Neural progenitor cell (in vitro differentiated cells): ENCODE results near the gene TSSC4. TPM values are rescaled to one million over a fixed set of nuclear protein-coding genes. Genes with fewer than 3 reads are reported as not detected.

Experiments used
- DNase-seq: peaks from one replicate; pipeline ENCODE4 v3.0.0-alpha.2; 2016; ENCODE audit warnings: low spot score
- H2AFZ ChIP-seq: fragments of 200-600 bp; sonication (generic); replicated peaks from 2 replicates; pipeline ENCODE4 v1.6.1; 2016; ENCODE audit warnings: antibody characterized with exemption
- H3F3A ChIP-seq: fragments of 200-600 bp; sonication (generic); 2 replicates; pipeline ENCODE4 v1.6.1; 2016; ENCODE audit warnings: antibody characterized with exemption, low read depth
- H3K27ac ChIP-seq: fragments of 200-600 bp; sonication (generic); 2 replicates; pipeline ENCODE4 v1.5.1; 2016; ENCODE audit warnings: mild to moderate bottlenecking
- H3K27me3 ChIP-seq: fragments of 200-600 bp; sonication (generic); 2 replicates; pipeline ENCODE4 v1.6.1; 2016; ENCODE audit warnings: mild to moderate bottlenecking, moderate library complexity
- H3K36me3 ChIP-seq: fragments of 200-600 bp; sonication (generic); 2 replicates; pipeline ENCODE4 v1.5.1; 2016
- H3K4me1 ChIP-seq: fragments of 200-600 bp; sonication (generic); 2 replicates; pipeline ENCODE4 v1.6.1; 2016; ENCODE audit warnings: mixed run types
- H3K4me2 ChIP-seq: fragments of 200-600 bp; sonication (generic); 2 replicates; pipeline ENCODE4 v1.6.1; 2016
- H3K4me3 ChIP-seq: fragments of 200-600 bp; sonication (generic); 2 replicates; pipeline ENCODE4 v1.5.1; 2016
- H3K79me2 ChIP-seq: fragments of 200-600 bp; sonication (generic); 2 replicates; pipeline ENCODE4 v1.6.1; 2016; ENCODE audit warnings: low read depth
- H3K9ac ChIP-seq: fragments of 200-600 bp; sonication (generic); 2 replicates; pipeline ENCODE4 v1.6.1; 2016
- H3K9me3 ChIP-seq: fragments of 200-600 bp; sonication (generic); 2 replicates; pipeline ENCODE4 v1.5.1; 2016; ENCODE audit warnings: low read depth
- H4K20me1 ChIP-seq: fragments of 200-600 bp; sonication (generic); 2 replicates; pipeline ENCODE4 v1.6.1; 2016; ENCODE audit warnings: low read depth
- H3K27ac Mint-ChIP-seq: 3 replicates; pipeline ENCODE4 v1.8.0; 2021; ENCODE audit warnings: mixed read lengths
- H3K27me3 Mint-ChIP-seq: 2 replicates; pipeline ENCODE4 v1.8.0; 2022; ENCODE audit warnings: low read depth, mild to moderate bottlenecking, inconsistent platforms, moderate library complexity, mixed read lengths; ENCODE audit not compliant: insufficient read depth
- H3K36me3 Mint-ChIP-seq: 3 replicates; pipeline ENCODE4 v1.8.0; 2021; ENCODE audit warnings: mixed read lengths
- H3K4me1 Mint-ChIP-seq: 3 replicates; pipeline ENCODE4 v1.8.0; 2021; ENCODE audit warnings: mixed read lengths
- H3K4me3 Mint-ChIP-seq: 3 replicates; pipeline ENCODE4 v1.8.0; 2021; ENCODE audit warnings: mild to moderate bottlenecking, moderate library complexity, mixed read lengths
- H3K9me3 Mint-ChIP-seq: 3 replicates; pipeline ENCODE4 v1.8.0; 2020; ENCODE audit warnings: mixed read lengths
- EZH2 ChIP-seq: fragments of 200-600 bp; sonication (generic); IDR thresholded peaks from 2 replicates; pipeline ENCODE4 v1.6.1; 2017; ENCODE audit warnings: antibody characterized with exemption, mild to moderate bottlenecking, moderate library complexity
- EZH2phosphoT487 ChIP-seq: fragments of 200-600 bp; sonication (generic); IDR thresholded peaks from 2 replicates; pipeline ENCODE4 v1.6.1; 2017; ENCODE audit warnings: antibody characterized with exemption
- total RNA-seq: library from RNA; depleted of rRNA; stranded (reverse); fragments of >200 nt; gene quantifications from 2 replicates; pipeline ENCODE4 v1.2.3, GENCODE V29; 2015; ENCODE audit warnings: low replicate concordance
- TF ChIP-seq, protein P1 (sequence below): fragments of 200-600 bp; sonication (generic); IDR thresholded peaks from 2 replicates; pipeline ENCODE4 v1.5.1; 2017; ENCODE audit warnings: antibody characterized with exemption, mild to moderate bottlenecking

Gene TSSC4
- total RNA-seq, 1 donor from 2014 or later = 11.1 TPM

DNA sequence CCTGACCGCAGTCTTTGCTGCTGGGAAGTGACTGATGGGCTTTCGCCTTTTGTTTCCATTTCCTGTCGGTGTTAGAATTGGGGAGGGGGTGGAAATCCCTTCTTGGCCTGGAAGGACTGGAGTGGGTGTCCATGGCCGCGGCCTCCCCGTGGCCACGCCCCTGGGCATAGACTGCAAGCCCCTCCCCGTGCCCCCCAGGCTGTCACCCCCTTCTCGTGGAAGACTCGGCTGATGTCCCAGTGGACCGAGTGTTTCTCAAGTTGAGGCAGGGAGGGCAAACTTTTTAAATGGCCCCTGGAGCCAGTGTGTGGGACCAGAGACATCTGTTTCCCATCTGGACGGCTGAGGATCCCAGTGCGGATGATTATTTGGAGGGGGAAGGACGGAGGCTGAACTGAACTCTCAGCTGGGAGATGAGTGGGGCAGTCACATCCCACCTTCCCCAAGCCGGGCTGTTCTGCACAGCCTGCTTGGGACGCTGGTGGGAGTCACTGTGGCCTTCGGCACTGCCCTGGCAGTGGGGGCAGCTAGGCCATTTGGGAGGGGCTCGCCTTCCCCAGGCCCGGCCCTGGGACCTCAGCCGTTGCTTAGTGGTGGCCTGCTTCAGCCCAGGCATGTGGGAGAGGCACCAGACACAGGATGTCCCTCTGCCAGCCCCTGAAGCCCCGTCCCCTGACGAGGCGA lies 21.9 kb upstream of the TSSC4 start:
- peak; percentile 29 for DNase-seq
- H3K79me2 ChIP-seq = peaks cover 63% of the 10 kb centered on the region
- Mint-ChIP-seq H3K27me3 (peaks cover 3% of the 10 kb centered on the region), H3K4me1 (peaks cover 12% of the 10 kb centered on the region), H3K36me3 (peaks cover 2% of the 10 kb centered on the region), H3K4me3 (peak overlapping the region; percentile 90), H3K9me3 (no peaks in the 10 kb centered on the region), H3K27ac (no peak overlapping the region)
- H2AFZ ChIP-seq = no peak overlapping the region
- H3K36me3 ChIP-seq = no peaks in the 10 kb centered on the region
- no peaks in the 10 kb centered on the region for H3F3A ChIP-seq
- peaks cover 6% of the 10 kb centered on the region for H3K4me1 ChIP-seq
- peak overlapping the region; percentile 96 for H3K9ac ChIP-seq
- H3K4me3 ChIP-seq = peak overlapping the region; percentile 98
- no peak overlapping the region for H3K27ac ChIP-seq
- peaks cover 62% of the 10 kb centered on the region for H4K20me1 ChIP-seq
- peaks cover 10% of the 10 kb centered on the region for H3K27me3 ChIP-seq
- H3K4me2 ChIP-seq = peak overlapping the region; percentile 99
- TF ChIP-seq EZH2 (no peak), EZH2phosphoT487 (no peak)
- TF ChIP-seq, protein P1, sequence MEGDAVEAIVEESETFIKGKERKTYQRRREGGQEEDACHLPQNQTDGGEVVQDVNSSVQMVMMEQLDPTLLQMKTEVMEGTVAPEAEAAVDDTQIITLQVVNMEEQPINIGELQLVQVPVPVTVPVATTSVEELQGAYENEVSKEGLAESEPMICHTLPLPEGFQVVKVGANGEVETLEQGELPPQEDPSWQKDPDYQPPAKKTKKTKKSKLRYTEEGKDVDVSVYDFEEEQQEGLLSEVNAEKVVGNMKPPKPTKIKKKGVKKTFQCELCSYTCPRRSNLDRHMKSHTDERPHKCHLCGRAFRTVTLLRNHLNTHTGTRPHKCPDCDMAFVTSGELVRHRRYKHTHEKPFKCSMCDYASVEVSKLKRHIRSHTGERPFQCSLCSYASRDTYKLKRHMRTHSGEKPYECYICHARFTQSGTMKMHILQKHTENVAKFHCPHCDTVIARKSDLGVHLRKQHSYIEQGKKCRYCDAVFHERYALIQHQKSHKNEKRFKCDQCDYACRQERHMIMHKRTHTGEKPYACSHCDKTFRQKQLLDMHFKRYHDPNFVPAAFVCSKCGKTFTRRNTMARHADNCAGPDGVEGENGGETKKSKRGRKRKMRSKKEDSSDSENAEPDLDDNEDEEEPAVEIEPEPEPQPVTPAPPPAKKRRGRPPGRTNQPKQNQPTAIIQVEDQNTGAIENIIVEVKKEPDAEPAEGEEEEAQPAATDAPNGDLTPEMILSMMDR = no peak
- no peaks in the 10 kb centered on the region for H3K9me3 ChIP-seq

DNA sequence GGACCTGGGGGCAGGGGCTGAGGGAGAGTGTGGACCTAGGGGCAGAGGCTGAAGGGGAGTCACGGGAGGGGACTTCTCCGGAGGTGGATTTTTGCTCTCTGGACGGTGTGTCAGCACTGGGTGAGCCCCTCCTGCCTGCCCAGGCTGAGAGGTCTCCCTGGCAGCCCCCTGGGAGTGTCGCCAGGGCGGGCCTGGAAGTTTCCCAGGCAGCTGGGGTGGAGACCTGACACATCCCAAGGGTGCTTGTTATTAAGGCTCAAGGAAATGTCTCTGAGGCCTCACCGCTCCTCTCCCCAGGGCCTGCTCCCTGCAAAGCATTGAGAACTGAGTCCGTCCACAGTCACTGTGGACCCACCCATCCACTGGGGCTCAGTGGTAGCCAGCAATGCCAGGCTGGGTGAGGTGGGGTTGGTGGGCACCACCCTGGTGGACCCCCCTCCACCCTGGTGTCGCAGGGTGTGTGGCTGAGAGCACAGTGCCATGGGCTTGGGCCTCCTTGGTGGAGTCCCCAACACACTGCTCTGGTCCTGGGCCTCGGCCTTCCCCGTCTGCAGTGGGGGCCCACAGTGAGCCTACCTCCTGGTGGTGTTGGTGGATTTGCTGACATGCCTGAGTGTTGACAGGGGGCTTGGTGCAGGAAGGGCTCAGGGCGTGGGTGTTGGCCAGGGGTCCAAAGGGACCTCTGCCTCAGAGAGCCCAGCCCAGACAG lies 20.9 kb upstream of the TSSC4 start:
- Histone ChIP-seq H3K4me2 (no peak overlapping the region), H3K4me3 (no peak overlapping the region), H3K4me1 (peaks cover 6% of the 10 kb centered on the region), H3K9me3 (no peaks in the 10 kb centered on the region), H3K79me2 (peaks cover 71% of the 10 kb centered on the region), H3K9ac (no peak overlapping the region), H3K27ac (no peak overlapping the region), H3F3A (no peaks in the 10 kb centered on the region), H4K20me1 (peaks cover 70% of the 10 kb centered on the region), H3K36me3 (no peaks in the 10 kb centered on the region), H3K27me3 (peaks cover 10% of the 10 kb centered on the region), H2AFZ (no peak overlapping the region)
- Mint-ChIP-seq H3K36me3 (peaks cover 2% of the 10 kb centered on the region), H3K4me3 (peak overlapping the region; percentile 90), H3K27me3 (peaks cover 3% of the 10 kb centered on the region), H3K4me1 (peaks cover 12% of the 10 kb centered on the region), H3K9me3 (no peaks in the 10 kb centered on the region), H3K27ac (no peak overlapping the region)
- no peak for DNase-seq
- TF ChIP-seq EZH2 (no peak), EZH2phosphoT487 (no peak)
- TF ChIP-seq, protein P1 = no peak

DNA sequence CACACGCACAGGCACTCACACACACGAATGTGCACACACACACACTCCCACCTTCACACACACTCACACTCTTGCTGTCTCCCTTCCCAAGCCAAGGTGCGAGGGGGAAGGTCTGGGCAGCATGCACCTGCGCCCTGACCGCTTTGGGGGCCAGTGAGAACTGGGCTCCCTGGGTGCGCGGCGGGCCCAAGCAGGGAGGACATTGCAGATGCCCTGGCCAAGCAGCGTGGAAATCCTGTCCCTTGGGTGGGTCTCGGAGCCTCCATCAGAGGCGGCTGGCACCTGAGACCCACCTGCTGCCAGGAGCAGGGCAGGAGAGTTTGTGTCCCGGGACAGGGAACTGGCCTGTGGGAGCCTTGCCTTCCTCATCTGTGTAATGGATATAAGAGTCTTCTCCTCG lies 20.2 kb upstream of the TSSC4 start:
- DNase-seq = no peak
- Mint-ChIP-seq H3K36me3 (peaks cover 2% of the 10 kb centered on the region), H3K27me3 (peaks cover 3% of the 10 kb centered on the region), H3K4me3 (peak overlapping the region; percentile 52), H3K4me1 (peaks cover 12% of the 10 kb centered on the region), H3K27ac (no peak overlapping the region), H3K9me3 (no peaks in the 10 kb centered on the region)
- Histone ChIP-seq H3K9ac (no peak overlapping the region), H4K20me1 (peaks cover 77% of the 10 kb centered on the region), H3K27me3 (peaks cover 10% of the 10 kb centered on the region), H2AFZ (no peak overlapping the region), H3K36me3 (no peaks in the 10 kb centered on the region), H3K4me2 (no peak overlapping the region), H3K79me2 (peaks cover 78% of the 10 kb centered on the region), H3K9me3 (no peaks in the 10 kb centered on the region), H3F3A (no peaks in the 10 kb centered on the region), H3K4me1 (peaks cover 6% of the 10 kb centered on the region), H3K4me3 (no peak overlapping the region), H3K27ac (no peak overlapping the region)
- TF ChIP-seq, protein P1 = no peak
- TF ChIP-seq EZH2 (no peak), EZH2phosphoT487 (no peak)
